ENCODE data around the gene CDC37L1. TPM values are rescaled to one million over a fixed set of nuclear protein-coding genes. Genes with fewer than 3 reads are reported as not detected.
"Not testable (repeated sequence)": the region's sequence is repeated elsewhere in the genome, so short reads cannot be mapped to it uniquely, and the experiment has no call there.

The CDC37L1 gene
- 10 to 100 TPM; 10.1 to 12.4 TPM for total RNA-seq

- peak; percentile 98 for DNase-seq
- CTCF ChIA-PET: interaction anchor here (1.0 kb wide), 3 partner anchors 17 to 308 kb away, joined by 3 to 4 read pairs (median 3); partner anchors contain the start of gene PLPP6
- H3K36me3 Mint-ChIP-seq: peaks cover 9% of the 10 kb centered on the region
- peak; percentile 98 for ATAC-seq
- H3K9me3 Mint-ChIP-seq (ENCODE audit: low read depth): no peaks in the 10 kb centered on the region
- H3K27ac Mint-ChIP-seq: no peak within 1 kb of the TSS
- peaks cover 3% of the 10 kb centered on the region for H3K4me1 Mint-ChIP-seq
- H3K4me3 Mint-ChIP-seq: no peak within 1 kb of the TSS
- H3K27me3 Mint-ChIP-seq: no peaks in the 10 kb centered on the region
Measured at GRCh38 chr9:4679268-4680172, at the start of gene CDC37L1. Gene CDC37L1 (plus strand): TSS chr9:4679569. CDS start chr9:4679768, 199 bp downstream.

GRCh38 chr9:4630836-4631235 is 48.5 kb upstream of the CDC37L1 start:
- no peaks in the 10 kb centered on the region for H3K36me3 Mint-ChIP-seq
- no peak overlapping the region for H3K4me3 Mint-ChIP-seq
- H3K27ac Mint-ChIP-seq: no peak overlapping the region
- H3K27me3 Mint-ChIP-seq: peaks cover 2% of the 10 kb centered on the region
- H3K4me1 Mint-ChIP-seq: no peaks in the 10 kb centered on the region
- CTCF ChIA-PET: interaction anchor here (0.7 kb wide), 1 partner anchor 26 kb away, joined by 3 read pairs; no protein-coding TSS in a partner anchor
- no peaks in the 10 kb centered on the region for H3K9me3 Mint-ChIP-seq (ENCODE audit: low read depth)
- DNase-seq (no peak), ATAC-seq (no peak)

GRCh38 chr9:4638968-4639367 is 40.4 kb upstream of the CDC37L1 start:
- ATAC-seq: no peak
- Mint-ChIP-seq H3K27me3 (peaks cover 4% of the 10 kb centered on the region), H3K4me3 (no peak overlapping the region), H3K36me3 (no peaks in the 10 kb centered on the region), H3K9me3 (ENCODE audit: low read depth) (no peaks in the 10 kb centered on the region), H3K4me1 (peaks cover 2% of the 10 kb centered on the region), H3K27ac (no peak overlapping the region)
- CTCF ChIA-PET: interaction anchor here (1.4 to 2.5 kb wide), 6 partner anchors 34 to 323 kb away, joined by 3 to 26 read pairs (median 8); no protein-coding TSS in a partner anchor
- DNase-seq: no peak

- CTCF ChIA-PET: interaction anchor here (1.0 to 2.5 kb wide), 13 partner anchors 11 to 324 kb away, joined by 3 to 26 read pairs (median 6); partner anchors contain the start of gene SPATA6L
- no peak for ATAC-seq
- no peak overlapping the region for H3K27ac Mint-ChIP-seq
Measured at GRCh38 chr9:4639420-4639819, 39.9 kb upstream of the CDC37L1 start.

GRCh38 chr9:4640027-4640426 is 39.3 kb upstream of the CDC37L1 start:
- DNase-seq: peak; percentile 67
- no peak overlapping the region for H3K27ac Mint-ChIP-seq

More at GRCh38 chr9:4639420-4639819, 39.9 kb upstream of the CDC37L1 start:
- Mint-ChIP-seq H3K4me3 (no peak overlapping the region), H3K4me1 (peaks cover 2% of the 10 kb centered on the region), H3K36me3 (no peaks in the 10 kb centered on the region), H3K27me3 (peaks cover 4% of the 10 kb centered on the region), H3K9me3 (ENCODE audit: low read depth) (no peaks in the 10 kb centered on the region)
- no peak for DNase-seq

GRCh38 chr9:4642351-4642750 is 37.0 kb upstream of the CDC37L1 start:
- CTCF ChIA-PET: no interaction called here
- no peaks in the 10 kb centered on the region for H3K27me3 Mint-ChIP-seq
- DNase-seq (no peak), ATAC-seq (no peak)
- H3K4me1 Mint-ChIP-seq: peaks cover 2% of the 10 kb centered on the region
- H3K9me3 Mint-ChIP-seq (ENCODE audit: low read depth): no peaks in the 10 kb centered on the region
- no peak overlapping the region for H3K27ac Mint-ChIP-seq
- H3K36me3 Mint-ChIP-seq: no peaks in the 10 kb centered on the region
- no peak overlapping the region for H3K4me3 Mint-ChIP-seq

More at GRCh38 chr9:4640027-4640426, 39.3 kb upstream of the CDC37L1 start:
- ATAC-seq: peak; percentile 64
- Mint-ChIP-seq H3K27me3 (peaks cover 4% of the 10 kb centered on the region), H3K36me3 (no peaks in the 10 kb centered on the region), H3K4me1 (peaks cover 2% of the 10 kb centered on the region), H3K9me3 (ENCODE audit: low read depth) (no peaks in the 10 kb centered on the region), H3K4me3 (no peak overlapping the region)
- CTCF ChIA-PET: interaction anchor here (1.0 to 2.5 kb wide), 15 partner anchors 10 to 324 kb away, joined by 3 to 26 read pairs (median 5); partner anchors contain the start of gene SPATA6L

- peaks cover 8% of the 10 kb centered on the region for H3K27me3 Mint-ChIP-seq
- H3K4me1 Mint-ChIP-seq: peaks cover 25% of the 10 kb centered on the region
- ATAC-seq (peak; percentile 76), DNase-seq (peak; percentile 64)
- no peak overlapping the region for H3K4me3 Mint-ChIP-seq
- no peaks in the 10 kb centered on the region for H3K9me3 Mint-ChIP-seq (ENCODE audit: low read depth)
- CTCF ChIA-PET: interaction anchor here (1.1 to 1.6 kb wide), 4 partner anchors 7 to 49 kb away, joined by 3 to 6 read pairs (median 4); no protein-coding TSS in a partner anchor
- H3K27ac Mint-ChIP-seq: peak overlapping the region; percentile 67
- peaks cover 5% of the 10 kb centered on the region for H3K36me3 Mint-ChIP-seq
Measured at GRCh38 chr9:4654084-4654483, 25.3 kb upstream of the CDC37L1 start.

- no peak for DNase-seq
- H3K36me3 Mint-ChIP-seq: peaks cover 5% of the 10 kb centered on the region
- H3K4me3 Mint-ChIP-seq: no peak overlapping the region
- H3K27me3 Mint-ChIP-seq: peaks cover 10% of the 10 kb centered on the region
- CTCF ChIA-PET: interaction anchor here (1.1 to 1.2 kb wide), 2 partner anchors 11 to 14 kb away, joined by 3 to 4 read pairs; no protein-coding TSS in a partner anchor
- ATAC-seq: no peak
- H3K27ac Mint-ChIP-seq: peak overlapping the region; percentile 67
- no peaks in the 10 kb centered on the region for H3K9me3 Mint-ChIP-seq (ENCODE audit: low read depth)
- peaks cover 25% of the 10 kb centered on the region for H3K4me1 Mint-ChIP-seq
Measured at GRCh38 chr9:4654538-4654937, 24.8 kb upstream of the CDC37L1 start.

GRCh38 chr9:4656196-4656595 is 23.2 kb upstream of the CDC37L1 start:
- not testable (repeated sequence) for H3K36me3 Mint-ChIP-seq; H3K27me3 Mint-ChIP-seq; ATAC-seq; DNase-seq; H3K4me3 Mint-ChIP-seq; H3K9me3 Mint-ChIP-seq (ENCODE audit: low read depth); H3K27ac Mint-ChIP-seq
- H3K4me1 Mint-ChIP-seq: peaks cover 25% of the 10 kb centered on the region
- CTCF ChIA-PET: interaction anchor here (1.4 kb wide), 1 partner anchor 10 kb away, joined by 3 read pairs; the partner anchor contains the start of gene SPATA6L

- DNase-seq (no peak), ATAC-seq (no peak)
- H3K4me1 Mint-ChIP-seq: peaks cover 28% of the 10 kb centered on the region
- no peaks in the 10 kb centered on the region for H3K9me3 Mint-ChIP-seq (ENCODE audit: low read depth)
- H3K27ac Mint-ChIP-seq: no peak overlapping the region
- peaks cover 7% of the 10 kb centered on the region for H3K36me3 Mint-ChIP-seq
- no peak overlapping the region for H3K4me3 Mint-ChIP-seq
- H3K27me3 Mint-ChIP-seq: peaks cover 4% of the 10 kb centered on the region
- CTCF ChIA-PET: interaction anchor here (1.2 to 1.4 kb wide), 2 partner anchors 10 to 17 kb away, joined by 3 read pairs; partner anchors contain the start of gene SPATA6L
Measured at GRCh38 chr9:4656621-4657020, 22.7 kb upstream of the CDC37L1 start.

GRCh38 chr9:4657426-4658159 is 21.8 kb upstream of the CDC37L1 start:
- Mint-ChIP-seq H3K9me3 (ENCODE audit: low read depth) (no peaks in the 10 kb centered on the region), H3K27me3 (peaks cover 4% of the 10 kb centered on the region), H3K27ac (no peak overlapping the region), H3K4me3 (no peak overlapping the region), H3K4me1 (peaks cover 35% of the 10 kb centered on the region), H3K36me3 (peaks cover 7% of the 10 kb centered on the region)
- CTCF ChIA-PET: interaction anchor here (1.2 to 1.4 kb wide), 2 partner anchors 9 to 18 kb away, joined by 3 read pairs; partner anchors contain the start of gene SPATA6L
- ATAC-seq: no peak
- DNase-seq: no peak

- H3K4me3 Mint-ChIP-seq: not testable (repeated sequence)
Measured at GRCh38 chr9:4660665-4661064, 18.7 kb upstream of the CDC37L1 start.

GRCh38 chr9:4661165-4661564 is 18.2 kb upstream of the CDC37L1 start:
- no peak for ATAC-seq
- H3K4me3 Mint-ChIP-seq: peak overlapping the region; percentile 97
- no peak overlapping the region for H3K27ac Mint-ChIP-seq
- DNase-seq: no peak
- peaks cover 46% of the 10 kb centered on the region for H3K4me1 Mint-ChIP-seq
- H3K9me3 Mint-ChIP-seq (ENCODE audit: low read depth): no peaks in the 10 kb centered on the region
- peaks cover 7% of the 10 kb centered on the region for H3K27me3 Mint-ChIP-seq
- CTCF ChIA-PET: interaction anchor here (1.2 to 1.3 kb wide), 2 partner anchors 8 to 17 kb away, joined by 3 read pairs; no protein-coding TSS in a partner anchor
- peaks cover 4% of the 10 kb centered on the region for H3K36me3 Mint-ChIP-seq

More at GRCh38 chr9:4660665-4661064, 18.7 kb upstream of the CDC37L1 start:
- CTCF ChIA-PET: interaction anchor here (1.2 to 1.3 kb wide), 2 partner anchors 7 to 17 kb away, joined by 3 read pairs; no protein-coding TSS in a partner anchor
- not testable (repeated sequence) for DNase-seq; H3K27ac Mint-ChIP-seq; H3K9me3 Mint-ChIP-seq (ENCODE audit: low read depth); ATAC-seq; H3K36me3 Mint-ChIP-seq; H3K27me3 Mint-ChIP-seq
- H3K4me1 Mint-ChIP-seq: peaks cover 41% of the 10 kb centered on the region
